COLO668 (cell line): ENCODE measurements around the gene LRRC58.

Experiments
- DNase-seq: peaks from one replicate; lab custom pipeline; 2025; ENCODE audit not compliant: unreplicated experiment; lab: John Stamatoyannopoulos, UW

Gene LRRC58

DNA sequence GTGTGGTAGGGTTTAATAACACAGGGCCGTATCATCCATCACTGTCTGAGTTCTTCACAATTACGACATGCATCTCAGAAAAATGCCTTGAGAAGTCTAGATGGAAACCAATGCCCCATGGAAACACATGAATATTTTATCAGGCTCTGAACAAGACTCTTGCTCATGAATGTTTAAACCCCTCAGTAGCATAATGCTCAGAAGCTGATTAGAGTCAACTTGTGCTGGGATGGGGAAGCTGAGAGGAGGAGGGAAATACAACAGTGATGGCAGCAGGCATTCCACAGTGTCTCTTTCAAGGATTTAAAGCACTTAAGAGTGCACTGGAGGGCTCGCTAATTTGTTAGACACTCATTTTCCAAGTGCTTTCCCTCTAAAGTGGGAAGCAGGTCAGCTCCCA lies 67.9 kb downstream of the LRRC58 start:
- no peak for DNase-seq

DNA sequence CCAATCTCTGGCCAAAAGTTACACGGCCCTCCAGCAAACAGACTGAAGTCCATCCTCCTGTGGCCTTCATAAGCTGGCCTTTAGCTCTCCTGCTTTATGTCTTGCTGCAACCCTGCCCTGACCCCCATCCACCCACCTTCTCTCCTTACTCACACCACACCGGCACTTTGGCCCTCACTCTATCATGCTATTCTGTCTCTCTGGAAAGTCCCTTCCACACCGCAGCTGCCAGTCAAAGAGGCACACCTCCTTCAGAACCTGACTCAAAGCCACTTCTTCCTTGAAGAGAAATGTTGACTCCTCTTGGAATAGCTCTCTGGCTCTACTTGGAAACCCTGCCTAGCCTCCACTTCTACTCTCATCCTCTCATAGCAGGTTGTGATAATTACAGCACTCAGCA lies 68.6 kb downstream of the LRRC58 start:
- DNase-seq: no peak

DNA sequence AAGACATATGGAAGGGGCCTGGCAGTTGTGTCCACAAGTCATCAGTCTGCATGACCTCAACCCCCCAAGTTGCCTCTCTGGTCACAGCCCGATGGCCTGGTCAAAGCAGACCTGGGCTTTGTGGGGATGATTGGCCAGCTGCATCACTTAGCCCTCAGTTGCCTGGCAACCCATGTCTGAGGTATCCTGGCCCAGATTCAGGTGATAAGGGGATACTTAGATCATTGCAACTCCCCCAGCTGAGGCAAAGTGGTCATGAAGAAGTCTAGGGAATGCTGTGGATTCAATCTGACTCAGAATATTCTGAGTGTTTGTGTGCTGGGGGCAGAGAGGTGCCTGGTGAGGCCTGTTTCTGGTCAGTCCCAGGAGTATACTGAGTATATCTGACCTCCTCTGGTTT lies 69.1 kb downstream of the LRRC58 start:
- no peak for DNase-seq

DNA sequence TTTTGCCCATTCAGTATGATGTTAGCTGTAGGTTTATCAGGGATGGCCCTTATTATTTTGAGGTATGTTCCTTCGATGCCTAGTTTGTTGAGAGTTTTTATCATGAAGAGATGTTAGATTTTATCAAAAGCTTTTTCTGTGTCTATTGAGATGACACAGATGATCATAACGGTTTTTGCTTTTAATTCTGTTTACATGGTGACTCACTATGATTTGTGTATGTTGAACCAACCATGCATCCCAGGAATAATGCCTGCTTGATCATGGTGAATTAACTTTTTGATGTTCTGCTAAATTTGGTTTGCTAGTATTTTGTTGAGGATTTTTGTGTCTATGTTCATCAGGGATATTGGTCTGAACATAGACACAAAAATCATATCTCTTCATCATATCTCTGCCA lies 72.4 kb downstream of the LRRC58 start:
- no peak for DNase-seq

DNA sequence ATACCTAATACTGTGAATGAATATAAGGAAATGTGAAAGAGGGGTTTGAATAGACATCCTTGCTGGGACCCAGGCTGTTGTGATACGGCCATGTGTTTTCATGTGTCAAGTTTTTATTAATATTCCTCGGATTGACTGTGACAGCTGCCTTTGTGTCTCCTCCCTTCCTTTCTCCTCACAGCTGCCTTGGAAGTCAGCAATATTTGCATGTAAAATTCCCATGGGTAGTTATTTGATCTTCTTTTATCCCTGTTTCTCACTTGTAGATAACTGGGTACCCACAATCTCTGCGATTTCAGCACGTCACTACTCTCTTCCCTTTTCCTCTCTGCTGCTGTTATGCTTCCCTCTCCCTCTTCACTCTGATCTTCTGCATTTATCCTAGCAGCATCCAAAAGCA lies 73.5 kb downstream of the LRRC58 start:
- DNase-seq: no peak

DNA sequence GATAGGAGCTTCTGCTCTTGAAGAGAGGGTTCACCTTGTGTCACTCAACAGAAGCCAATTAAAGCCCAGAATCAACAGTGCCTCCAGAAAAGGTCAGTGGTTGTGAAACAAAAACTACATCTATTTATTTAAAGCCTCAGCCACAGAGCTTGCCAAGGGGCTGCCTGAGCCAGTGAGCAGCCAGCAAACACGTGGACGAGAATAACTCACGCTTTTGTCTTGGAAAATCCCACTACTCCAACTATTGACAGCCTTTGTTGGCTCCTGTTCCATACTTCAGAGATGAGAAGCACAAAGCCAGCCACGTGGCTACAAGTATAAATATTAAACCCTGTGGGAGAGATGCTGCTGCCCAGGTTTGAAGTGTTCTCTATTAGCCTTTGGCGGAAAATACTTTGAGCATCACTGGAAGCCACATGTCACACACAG lies 74.4 kb downstream of the LRRC58 start:
- DNase-seq: no peak
